Liver (tissue), 9 donors: ENCODE results near the gene PRELID3B. TPM values are rescaled to one million over a fixed set of nuclear protein-coding genes. Genes with fewer than 3 reads are reported as not detected.

Source experiments
- DNase-seq: peaks from one replicate; pipeline ENCODE4 v3.0.0-alpha.2; 2017; ENCODE audit warnings: low spot score
- H3K27ac ChIP-seq, 2 donors: one replicate each; pipeline ENCODE4 v1.7.0; 2013; ENCODE audit warnings: inconsistent platforms in 2 of 2, low read length in 2 of 2, control low read depth in 1 of 2, low read depth in 1 of 2, mild to moderate bottlenecking in 1 of 2
- H3K27me3 ChIP-seq, 4 donors: one replicate each; pipeline versions ENCODE4 v1.6.1 to v1.7.0; 2013; ENCODE audit warnings: low read length in 3 of 4, inconsistent platforms in 1 of 4, mild to moderate bottlenecking in 1 of 4, moderate library complexity in 1 of 4; ENCODE audit not compliant: control insufficient read depth in 4 of 4, insufficient read depth in 4 of 4
- H3K36me3 ChIP-seq, 4 donors: one replicate each; pipeline versions ENCODE4 v1.6.1 to v1.7.0; 2013; ENCODE audit warnings: low read length in 3 of 4, mild to moderate bottlenecking in 3 of 4, low read depth in 1 of 4, moderate library complexity in 1 of 4; ENCODE audit not compliant: control insufficient read depth in 4 of 4, insufficient read depth in 3 of 4
- H3K4me1 ChIP-seq, 4 donors: one replicate each; pipeline versions ENCODE4 v1.6.1 to v1.7.0; 2013; ENCODE audit warnings: low read length in 3 of 4, mild to moderate bottlenecking in 3 of 4, moderate library complexity in 1 of 4; ENCODE audit not compliant: control insufficient read depth in 4 of 4, insufficient read depth in 4 of 4
- H3K4me3 ChIP-seq, 3 donors: one replicate each; pipeline versions ENCODE4 v1.6.1 to v1.7.0; 2013; ENCODE audit warnings: low read length in 3 of 3, control low read depth in 1 of 3, low read depth in 1 of 3, mild to moderate bottlenecking in 1 of 3
- H3K9ac ChIP-seq, 2 donors: one replicate each; pipeline ENCODE4 v1.7.0; 2013; ENCODE audit warnings: low read length in 2 of 2, mild to moderate bottlenecking in 2 of 2, moderate library complexity in 2 of 2, control low read depth in 1 of 2, low read depth in 1 of 2
- H3K9me3 ChIP-seq, 4 donors: one replicate each; pipeline versions ENCODE4 v1.6.1 to v1.7.0; 2013; ENCODE audit warnings: low read length in 3 of 4; ENCODE audit not compliant: control insufficient read depth in 4 of 4
- ATF3 ChIP-seq: IDR thresholded peaks from 2 replicates; pipeline ENCODE4 v1.6.1; 2016; ENCODE audit warnings: antibody characterized with exemption
- CTCF ChIP-seq: fragments of 150-350 bp; IDR thresholded peaks from 2 replicates; pipeline ENCODE4 v1.5.1; 2017; ENCODE audit warnings: improper control_type of control experiment, low read depth, low read length; ENCODE audit not compliant: missing input control
- EGR1 ChIP-seq, 2 donors: IDR thresholded peaks; 2 replicates each; pipeline ENCODE4 v1.6.1; 2016 to 2018; ENCODE audit warnings: antibody characterized with exemption in 2 of 2, low read depth in 2 of 2
- FOXA1 ChIP-seq: IDR thresholded peaks from 2 replicates; pipeline ENCODE4 v1.6.1; 2016; ENCODE audit warnings: antibody characterized with exemption
- FOXA2 ChIP-seq: IDR thresholded peaks from 2 replicates; pipeline ENCODE4 v1.6.1; 2016; ENCODE audit warnings: antibody characterized with exemption
- GABPA ChIP-seq, 2 donors: IDR thresholded peaks in 1 of 2; conservative IDR thresholded peaks in 1 of 2; 2 replicates each; pipeline ENCODE4 v1.6.1; 2016; ENCODE audit warnings: antibody characterized with exemption in 2 of 2, mild to moderate bottlenecking in 1 of 2, moderate library complexity in 1 of 2
- HNF4A ChIP-seq, 2 donors: conservative IDR thresholded peaks; 2 replicates each; pipeline ENCODE4 v1.6.1; 2016; ENCODE audit warnings: antibody characterized with exemption in 2 of 2, mild to moderate bottlenecking in 2 of 2
- HNF4G ChIP-seq: IDR thresholded peaks from 2 replicates; pipeline ENCODE4 v1.6.1; 2016; ENCODE audit warnings: antibody characterized with exemption
- JUND ChIP-seq, 2 donors: IDR thresholded peaks; 2 replicates each; pipeline ENCODE4 v1.6.1; 2016; ENCODE audit warnings: antibody characterized with exemption in 2 of 2
- MAX ChIP-seq: IDR thresholded peaks from 2 replicates; pipeline ENCODE4 v1.6.1; 2016; ENCODE audit warnings: antibody characterized with exemption
- NR2F2 ChIP-seq: IDR thresholded peaks from 2 replicates; pipeline ENCODE4 v1.6.1; 2016; ENCODE audit warnings: antibody characterized with exemption
- RAD21 ChIP-seq, 2 donors: IDR thresholded peaks; 2 replicates each; pipeline ENCODE4 v1.6.1; 2016; ENCODE audit warnings: antibody characterized with exemption in 2 of 2, mild to moderate bottlenecking in 2 of 2
- REST ChIP-seq: IDR thresholded peaks from 2 replicates; pipeline ENCODE4 v1.6.1; 2016; ENCODE audit warnings: antibody characterized with exemption, mild to moderate bottlenecking
- RXRA ChIP-seq, 2 donors: IDR thresholded peaks; 2 replicates each; pipeline ENCODE4 v1.6.1; 2017 to 2018; ENCODE audit warnings: antibody characterized with exemption in 2 of 2, mild to moderate bottlenecking in 1 of 2
- SP1 ChIP-seq: IDR thresholded peaks from 2 replicates; pipeline ENCODE4 v1.6.1; 2018; ENCODE audit warnings: antibody characterized with exemption, mild to moderate bottlenecking
- TAF1 ChIP-seq: conservative IDR thresholded peaks from 2 replicates; pipeline ENCODE4 v1.6.1; 2016; ENCODE audit warnings: antibody characterized with exemption, mild to moderate bottlenecking
- YY1 ChIP-seq: IDR thresholded peaks from 2 replicates; pipeline ENCODE4 v1.6.1; 2016; ENCODE audit warnings: antibody characterized with exemption, mild to moderate bottlenecking
- ZBTB33 ChIP-seq: IDR thresholded peaks from 2 replicates; pipeline ENCODE4 v1.6.1; 2016; ENCODE audit warnings: antibody characterized with exemption
- WGBS: extraction: QIAGEN DNeasy Blood & Tissue Kit; methylation state at CpG from one replicate; pipeline ENCODE4 v1.1.7; 2013; 5-methylcytosine and 5-hydroxymethylcytosine counted together
- polyA plus RNA-seq, 2 donors: library from polyadenylated mRNA; stranded (reverse) in 1 of 2; unstranded in 1 of 2; fragments of 200-250 nt in 1 of 2; fragments of >200 nt in 1 of 2; fragmentation: Nextera tagmentation in 1 of 2; extraction: Ambion mirVana in 1 of 2; gene quantifications; one replicate each; pipeline versions ENCODE4 v1.2.1 to v1.2.3, GENCODE V29; 2013 to 2015
- total RNA-seq, 2 donors: library from RNA; depleted of rRNA; stranded (reverse); fragments of >200 nt; gene quantifications; one replicate each; pipeline ENCODE4 v1.2.3, GENCODE V29; 2014
- donor health status: healthy.
- donor health status: healthy.
- donor health status: healthy.
- donor health status: healthy.
- donor health status: healthy.

PRELID3B gene
- total and polyA plus RNA-seq, 4 donors = 18.2 to 38.1 (median 25.3) TPM

- Histone ChIP-seq H3K4me3 (no peak overlapping the region), H3K27me3 (no peaks in the 10 kb centered on the region), H3K36me3 (peaks cover 7 to 42% (median 26%) of the 10 kb centered on the region in 4 donors), H3K27ac (peak overlapping the region; percentile 81 to 98), H3K9ac (no peak overlapping the region), H3K9me3 (no peaks in the 10 kb centered on the region), H3K4me1 (peaks cover 17 to 55% (median 46%) of the 10 kb centered on the region in 4 donors)
- no peak for TF ChIP-seq HNF4A (conservative IDR thresholded peaks at IDR 0.05)
- TF ChIP-seq HNF4G = no peak
- no peak for TF ChIP-seq MAX
- TF ChIP-seq RXRA (IDR thresholded peaks at IDR 0.05) = no peak
- TF ChIP-seq JUND (IDR thresholded peaks at IDR 0.05) = no peak
- TF ChIP-seq FOXA2 = no peak
- TF ChIP-seq NR2F2 = no peak
- no peak for TF ChIP-seq SP1
- no peak for TF ChIP-seq FOXA1
- WGBS = 96% methylated on average over 14 of the region's 14 CpGs
- no peak for DNase-seq
These were observed 51.7 kb downstream of the PRELID3B start for GRCh38 chr20:58990651-58991445.

- Histone ChIP-seq H3K27me3 (no peaks in the 10 kb centered on the region), H3K9me3 (no peaks in the 10 kb centered on the region), H3K36me3 (peaks cover 5 to 39% (median 24%) of the 10 kb centered on the region in 4 donors), H3K4me3 (no peak overlapping the region), H3K4me1 (peaks cover 11 to 52% (median 35%) of the 10 kb centered on the region in 4 donors), H3K27ac (no peak overlapping the region), H3K9ac (no peak overlapping the region)
- TF ChIP-seq NR2F2 (no peak), RXRA (IDR thresholded peaks at IDR 0.05) (no peak), JUND (IDR thresholded peaks at IDR 0.05) (no peak), REST (no peak), GABPA (IDR thresholded peaks at IDR 0.05 in 1 of 2, conservative IDR thresholded peaks at IDR 0.05 in 1 of 2) (no peak), RAD21 (IDR thresholded peaks at IDR 0.05) (no peak), FOXA2 (no peak), ATF3 (no peak), SP1 (no peak), FOXA1 (no peak), HNF4A (conservative IDR thresholded peaks at IDR 0.05) (no peak), TAF1 (no peak), ZBTB33 (no peak), CTCF (no peak), HNF4G (no peak), MAX (no peak), EGR1 (IDR thresholded peaks at IDR 0.05; ENCODE audit: low read depth in 2 of 2) (no peak), YY1 (no peak)
- 95% methylated on average over 10 of the region's 10 CpGs for WGBS
- DNase-seq = peak; percentile 26
These were observed 53.4 kb downstream of the PRELID3B start for GRCh38 chr20:58989196-58989595.
